Glutamatergic neuron (in vitro differentiated cells): Measurements from ENCODE around the gene MEF2D. TPM values are rescaled to one million over a fixed set of nuclear protein-coding genes. Genes with fewer than 3 reads are reported as not detected.

Experiments
- DNase-seq: peaks from one replicate; pipeline ENCODE4 v3.0.0; 2022
- H3K27ac Mint-ChIP-seq: one replicate; pipeline ENCODE4 v1.8.0; 2020; ENCODE audit warnings: mild to moderate bottlenecking, mixed read lengths, inconsistent platforms; ENCODE audit not compliant: unreplicated experiment
- H3K27me3 Mint-ChIP-seq: one replicate; pipeline ENCODE4 v1.8.0; 2020; ENCODE audit warnings: mild to moderate bottlenecking, moderate library complexity, mixed read lengths, inconsistent platforms; ENCODE audit not compliant: unreplicated experiment
- H3K36me3 Mint-ChIP-seq: one replicate; pipeline ENCODE4 v1.8.0; 2020; ENCODE audit warnings: mild to moderate bottlenecking, mixed read lengths, inconsistent platforms; ENCODE audit not compliant: unreplicated experiment
- H3K4me1 Mint-ChIP-seq: one replicate; pipeline ENCODE4 v1.8.0; 2020; ENCODE audit warnings: mild to moderate bottlenecking, low read depth, mixed read lengths, inconsistent platforms; ENCODE audit not compliant: unreplicated experiment
- H3K4me3 Mint-ChIP-seq: one replicate; pipeline ENCODE4 v1.8.0; 2020; ENCODE audit warnings: mild to moderate bottlenecking, mixed read lengths, inconsistent platforms; ENCODE audit not compliant: unreplicated experiment
- H3K9me3 Mint-ChIP-seq: one replicate; pipeline ENCODE4 v1.8.0; 2020; ENCODE audit warnings: mild to moderate bottlenecking, moderate library complexity, mixed read lengths, inconsistent platforms; ENCODE audit not compliant: unreplicated experiment
- CTCF ChIP-seq: fragments of 200-600 bp; sonication (generic); IDR thresholded peaks from one replicate; pipeline ENCODE4 v1.5.0; 2021; ENCODE audit not compliant: partially characterized antibody, unreplicated experiment
- total RNA-seq: library from RNA; stranded (reverse); fragmentation: NEBNext Ultra II Directional; extraction: Animal tissue kit (Norgen Biotek cat#: 25700); gene quantifications from one replicate; pipeline ENCODE4 v1.2.1, GENCODE V29; 2021; ENCODE audit not compliant: unreplicated experiment

MEF2D gene
- total RNA-seq, 1 donor from 2014 or later: 50.0 TPM

GRCh38 chr1:156425943-156426342, 74.6 kb downstream of the MEF2D start:
- Mint-ChIP-seq H3K9me3 (peaks cover 2% of the 10 kb centered on the region), H3K4me1 (peaks cover 10% of the 10 kb centered on the region), H3K4me3 (no peak overlapping the region), H3K27ac (no peak overlapping the region), H3K36me3 (no peaks in the 10 kb centered on the region), H3K27me3 (peaks cover 40% of the 10 kb centered on the region)
- TF ChIP-seq CTCF: no peak
- DNase-seq: no peak

GRCh38 chr1:156424806-156425432, 75.7 kb downstream of the MEF2D start:
- DNase-seq: no peak
- H3K27me3 Mint-ChIP-seq: peaks cover 41% of the 10 kb centered on the region
- no peaks in the 10 kb centered on the region for H3K36me3 Mint-ChIP-seq
- H3K27ac Mint-ChIP-seq: no peak overlapping the region
- H3K4me3 Mint-ChIP-seq: no peak overlapping the region
- H3K9me3 Mint-ChIP-seq: peaks cover 2% of the 10 kb centered on the region
- H3K4me1 Mint-ChIP-seq: peaks cover 6% of the 10 kb centered on the region
- TF ChIP-seq CTCF: no peak

- H3K27me3 Mint-ChIP-seq: peaks cover 37% of the 10 kb centered on the region
- no peaks in the 10 kb centered on the region for H3K36me3 Mint-ChIP-seq
- no peak for TF ChIP-seq CTCF
- no peak for DNase-seq
- no peak overlapping the region for H3K27ac Mint-ChIP-seq
- H3K9me3 Mint-ChIP-seq: peaks cover 2% of the 10 kb centered on the region
- H3K4me1 Mint-ChIP-seq: no peaks in the 10 kb centered on the region
- peak overlapping the region; percentile 9 for H3K4me3 Mint-ChIP-seq
Measured at GRCh38 chr1:156423422-156424352, 76.9 kb downstream of the MEF2D start.

GRCh38 chr1:156422602-156423091, 77.9 kb downstream of the MEF2D start:
- peaks cover 3% of the 10 kb centered on the region for H3K9me3 Mint-ChIP-seq
- peaks cover 39% of the 10 kb centered on the region for H3K27me3 Mint-ChIP-seq
- peaks cover 5% of the 10 kb centered on the region for H3K4me1 Mint-ChIP-seq
- DNase-seq: no peak
- no peaks in the 10 kb centered on the region for H3K36me3 Mint-ChIP-seq
- no peak overlapping the region for H3K4me3 Mint-ChIP-seq
- no peak for TF ChIP-seq CTCF
- H3K27ac Mint-ChIP-seq: no peak overlapping the region
